22Rv1 (cell line): ENCODE measurements around the gene RIPK1.

Source experiments
- CTCF ChIP-seq: fragments of 450-650 bp; IDR thresholded peaks from 2 replicates; pipeline ENCODE4 v1.5.1; 2017; ENCODE audit warnings: mild to moderate bottlenecking
- ZFX ChIP-seq: fragments of 450-650 bp; IDR thresholded peaks from 2 replicates; pipeline ENCODE4 v1.6.1; 2017; ENCODE audit warnings: antibody characterized with exemption, borderline replicate concordance

- TF ChIP-seq CTCF (no peak), ZFX (no peak)
These were observed 32.9 kb upstream of the RIPK1 start for GRCh38 chr6:3035397-3035796.
